MCF 10A (cell line): ENCODE measurements around the gene PLCB1. TPM values are rescaled to one million over a fixed set of nuclear protein-coding genes. Genes with fewer than 3 reads are reported as not detected.

Experiments used
- BruUV-seq: library from RNA; stranded (reverse); fragments of 400-500 nt; replicated peaks from 2 replicates; lab custom pipeline; 2021; lab: Mats Ljungman, UMichigan
- CTCF ChIA-PET: fragments of 300-600 bp; sonication (Branson Sonifier 250); formaldehyde crosslinking; extraction: SDS; loops from one replicate; lab custom pipeline; 2021; ENCODE audit warnings: antibody characterized with exemption, inconsistent platforms; lab: Yijun Ruan, JAX
- POLR2A ChIA-PET: fragments of 300-600, 350-650 bp; sonication (Branson Sonifier 250); formaldehyde crosslinking; extraction: SDS; loops from one replicate; lab custom pipeline; 2020; ENCODE audit warnings: antibody characterized with exemption, inconsistent platforms; lab: Yijun Ruan, JAX
- DNase-seq: peaks from one replicate; pipeline ENCODE4 v3.0.0-alpha.2; 2018; ENCODE audit not compliant: unreplicated experiment
- H3K27ac Mint-ChIP-seq: one replicate; pipeline ENCODE4 v1.8.0; 2022; ENCODE audit warnings: mild to moderate bottlenecking, low read depth, mixed read lengths; ENCODE audit not compliant: unreplicated experiment
- H3K27me3 Mint-ChIP-seq: one replicate; pipeline ENCODE4 v1.8.0; 2022; ENCODE audit warnings: mixed read lengths; ENCODE audit not compliant: insufficient read depth, unreplicated experiment
- H3K36me3 Mint-ChIP-seq: one replicate; pipeline ENCODE4 v1.8.0; 2022; ENCODE audit warnings: mild to moderate bottlenecking, moderate library complexity, mixed read lengths; ENCODE audit not compliant: insufficient read depth, unreplicated experiment
- H3K4me1 Mint-ChIP-seq: one replicate; pipeline ENCODE4 v1.8.0; 2022; ENCODE audit warnings: mixed read lengths; ENCODE audit not compliant: insufficient read depth, unreplicated experiment
- H3K4me3 Mint-ChIP-seq: one replicate; pipeline ENCODE4 v1.8.0; 2022; ENCODE audit warnings: mild to moderate bottlenecking, moderate library complexity, mixed read lengths; ENCODE audit not compliant: unreplicated experiment
- H3K9me3 Mint-ChIP-seq: one replicate; pipeline ENCODE4 v1.8.0; 2022; ENCODE audit warnings: mixed read lengths; ENCODE audit not compliant: unreplicated experiment
- intact Hi-C: fragments of 100-400 bp; cut with micrococcal nuclease; formaldehyde crosslinking; loops from 2 replicates; pipeline ENCODE4 v1.14.1; 2022
- total RNA-seq: library from RNA; stranded (reverse); gene quantifications from 2 replicates; pipeline ENCODE4 v1.2.3, GENCODE V29; 2022
- TF ChIP-seq, protein P1 (sequence below): fragments of 200-600 bp; IDR thresholded peaks from one replicate; pipeline ENCODE4 v1.8.0; 2022; ENCODE audit warnings: antibody characterized with exemption, mild to moderate bottlenecking; ENCODE audit not compliant: unreplicated experiment

PLCB1 gene
- total RNA-seq, 1 experiment from 2014 or later, result 5.9 TPM

DNA sequence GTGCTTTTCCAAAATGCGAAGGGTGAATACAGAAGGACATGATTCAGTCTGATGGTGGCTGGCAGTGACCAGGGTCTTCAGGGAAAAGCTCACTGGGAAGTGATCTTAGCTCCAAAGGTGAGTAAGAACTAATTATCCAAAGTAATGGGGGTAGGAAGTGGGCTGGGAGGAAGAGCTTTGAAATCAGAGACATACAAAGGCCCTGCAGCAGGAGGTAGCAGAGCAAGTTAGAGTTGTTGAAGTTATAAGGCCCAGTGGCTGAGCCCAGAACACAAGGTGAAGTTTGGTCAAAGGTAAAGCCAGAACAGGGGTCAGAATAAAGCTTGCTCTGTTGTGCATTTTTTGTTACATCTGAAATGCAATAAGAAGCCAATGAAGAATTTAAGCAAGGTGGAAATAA is 81.2 kb downstream of the PLCB1 start:
- Mint-ChIP-seq H3K27ac (no peak overlapping the region), H3K36me3 (no peaks in the 10 kb centered on the region), H3K4me3 (no peak overlapping the region), H3K9me3 (no peaks in the 10 kb centered on the region), H3K27me3 (no peaks in the 10 kb centered on the region), H3K4me1 (no peaks in the 10 kb centered on the region)
- POLR2A ChIA-PET, result no interaction called here
- intact Hi-C loops, result no loop called here
- CTCF ChIA-PET, result no interaction called here
- no peak for DNase-seq
- TF ChIP-seq, protein P1, sequence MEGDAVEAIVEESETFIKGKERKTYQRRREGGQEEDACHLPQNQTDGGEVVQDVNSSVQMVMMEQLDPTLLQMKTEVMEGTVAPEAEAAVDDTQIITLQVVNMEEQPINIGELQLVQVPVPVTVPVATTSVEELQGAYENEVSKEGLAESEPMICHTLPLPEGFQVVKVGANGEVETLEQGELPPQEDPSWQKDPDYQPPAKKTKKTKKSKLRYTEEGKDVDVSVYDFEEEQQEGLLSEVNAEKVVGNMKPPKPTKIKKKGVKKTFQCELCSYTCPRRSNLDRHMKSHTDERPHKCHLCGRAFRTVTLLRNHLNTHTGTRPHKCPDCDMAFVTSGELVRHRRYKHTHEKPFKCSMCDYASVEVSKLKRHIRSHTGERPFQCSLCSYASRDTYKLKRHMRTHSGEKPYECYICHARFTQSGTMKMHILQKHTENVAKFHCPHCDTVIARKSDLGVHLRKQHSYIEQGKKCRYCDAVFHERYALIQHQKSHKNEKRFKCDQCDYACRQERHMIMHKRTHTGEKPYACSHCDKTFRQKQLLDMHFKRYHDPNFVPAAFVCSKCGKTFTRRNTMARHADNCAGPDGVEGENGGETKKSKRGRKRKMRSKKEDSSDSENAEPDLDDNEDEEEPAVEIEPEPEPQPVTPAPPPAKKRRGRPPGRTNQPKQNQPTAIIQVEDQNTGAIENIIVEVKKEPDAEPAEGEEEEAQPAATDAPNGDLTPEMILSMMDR, result no peak
- BruUV-seq, result no TSS peak

DNA sequence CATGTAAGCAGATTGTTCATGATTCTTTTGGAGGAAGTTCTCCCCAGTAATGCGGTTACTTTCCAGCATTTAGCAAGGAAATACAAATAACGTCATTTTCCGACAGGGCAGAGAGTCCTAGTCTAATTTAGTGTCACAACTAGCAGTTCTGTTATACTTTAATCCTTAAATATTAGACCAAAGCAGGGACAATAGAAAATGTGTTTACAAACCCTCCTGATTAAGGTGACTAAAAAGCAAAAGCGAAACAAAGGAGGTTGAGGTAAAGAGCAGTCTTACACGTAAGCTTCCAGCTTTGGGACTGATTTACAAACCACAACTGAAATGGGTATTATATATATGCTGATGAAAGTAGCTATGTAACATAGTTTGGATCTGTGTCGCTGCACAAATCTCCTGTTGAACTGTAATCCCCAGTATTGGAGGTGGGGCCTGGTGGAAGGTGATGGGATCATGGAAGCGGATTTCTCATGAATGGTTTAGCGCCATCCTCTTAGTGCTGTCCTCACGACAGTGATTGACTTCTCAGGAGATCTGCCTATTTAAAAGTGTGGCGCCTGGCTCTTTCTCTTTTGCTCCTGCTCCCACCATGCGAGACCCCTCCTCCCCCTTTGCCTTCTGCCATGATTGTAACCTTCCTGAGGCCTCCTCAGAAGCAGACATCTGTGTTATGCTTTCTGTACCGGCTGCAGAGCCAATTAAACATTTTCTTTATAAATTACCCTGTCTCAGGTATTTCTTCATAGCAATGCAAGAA is 81.9 kb downstream of the PLCB1 start:
- intact Hi-C loops, result no loop called here
- ChIA-PET POLR2A (no interaction called here), CTCF (interaction anchor here (0.6 to 1.1 kb wide), 3 partner anchors 33 to 506 kb away, joined by 3 to 4 read pairs (median 3); no protein-coding TSS in a partner anchor)
- no peaks in the 10 kb centered on the region for H3K27me3 Mint-ChIP-seq
- TF ChIP-seq, protein P1, result no peak
- H3K9me3 Mint-ChIP-seq, result no peaks in the 10 kb centered on the region
- H3K4me1 Mint-ChIP-seq, result no peaks in the 10 kb centered on the region
- H3K4me3 Mint-ChIP-seq, result no peak overlapping the region
- H3K27ac Mint-ChIP-seq, result no peak overlapping the region
- BruUV-seq, result no TSS peak
- DNase-seq, result no peak
- H3K36me3 Mint-ChIP-seq, result no peaks in the 10 kb centered on the region

DNA sequence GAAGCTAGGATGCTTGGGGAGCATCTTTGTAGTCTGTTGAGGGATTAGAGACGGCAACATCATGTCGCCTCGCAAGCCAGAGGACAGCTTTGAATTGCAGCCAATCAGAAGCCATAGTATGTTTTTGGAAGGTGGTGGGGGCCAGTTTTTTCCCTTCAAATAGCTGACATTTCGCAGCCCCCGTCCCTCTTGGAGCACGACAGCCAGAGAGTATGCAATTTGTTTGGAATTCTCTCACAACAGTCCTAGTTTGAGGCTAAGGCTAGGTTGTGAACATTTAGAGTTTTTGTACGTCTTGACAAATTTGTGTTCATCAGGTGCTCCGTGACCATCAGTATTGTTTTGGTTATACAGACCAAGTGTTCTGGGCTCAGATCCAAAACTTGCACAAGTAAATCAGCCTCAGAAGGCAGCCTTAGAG is 83.3 kb downstream of the PLCB1 start:
- DNase-seq, result no peak
- H3K36me3 Mint-ChIP-seq, result peaks cover 4% of the 10 kb centered on the region
- intact Hi-C loops, result no loop called here
- POLR2A ChIA-PET, result no interaction called here
- no TSS peak for BruUV-seq
- H3K4me1 Mint-ChIP-seq, result no peaks in the 10 kb centered on the region
- no peak overlapping the region for H3K27ac Mint-ChIP-seq
- no peak overlapping the region for H3K4me3 Mint-ChIP-seq
- H3K27me3 Mint-ChIP-seq, result no peaks in the 10 kb centered on the region
- TF ChIP-seq, protein P1, result no peak
- CTCF ChIA-PET, result interaction anchor here (0.7 to 0.9 kb wide), 4 partner anchors 15 to 506 kb away, joined by 3 to 4 read pairs (median 4); no protein-coding TSS in a partner anchor
- H3K9me3 Mint-ChIP-seq, result no peaks in the 10 kb centered on the region

DNA sequence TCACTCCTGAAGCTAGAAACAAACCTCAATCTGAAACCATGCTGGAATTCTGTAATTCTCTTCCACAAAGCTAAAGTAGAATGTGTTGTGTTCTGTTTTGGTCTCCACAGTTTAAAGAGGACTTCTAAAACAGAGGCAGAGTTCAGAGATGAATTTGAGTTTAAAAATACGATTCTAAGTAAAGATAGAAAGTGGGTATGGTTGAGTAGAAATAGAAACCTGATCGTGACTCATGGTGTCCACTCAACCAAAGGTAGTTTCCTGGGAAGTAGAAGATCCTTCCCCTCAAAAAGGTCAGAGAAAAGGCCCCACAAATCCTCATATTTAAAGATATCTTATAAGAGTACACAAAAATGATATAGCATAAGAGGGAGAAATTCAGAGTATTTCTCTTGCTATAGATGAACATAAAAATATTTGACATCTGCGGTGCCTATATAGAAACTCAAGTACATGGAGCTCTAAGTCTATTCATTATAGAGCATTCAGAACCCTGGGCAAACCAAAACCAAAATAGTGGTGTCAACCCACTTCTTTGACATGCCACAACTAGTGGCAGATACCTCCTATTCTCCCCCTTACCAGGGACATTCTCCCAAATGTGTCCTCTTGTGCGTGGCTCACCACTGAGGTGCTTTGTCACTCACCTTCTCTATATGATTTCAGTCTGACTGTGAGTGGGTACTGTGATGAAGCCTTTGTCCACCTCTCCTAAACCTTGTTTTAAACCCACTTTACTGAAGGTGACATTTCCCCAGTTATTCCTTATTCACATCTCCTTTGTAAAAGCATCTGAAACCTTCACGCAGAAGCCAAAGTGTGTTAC is 84.5 kb downstream of the PLCB1 start:
- POLR2A ChIA-PET, result no interaction called here
- no peak for DNase-seq
- intact Hi-C loops, result no loop called here
- TF ChIP-seq, protein P1, result no peak
- no peak overlapping the region for H3K4me3 Mint-ChIP-seq
- no peak overlapping the region for H3K27ac Mint-ChIP-seq
- H3K4me1 Mint-ChIP-seq, result no peaks in the 10 kb centered on the region
- H3K27me3 Mint-ChIP-seq, result no peaks in the 10 kb centered on the region
- H3K36me3 Mint-ChIP-seq, result peaks cover 7% of the 10 kb centered on the region
- CTCF ChIA-PET, result interaction anchor here (0.5 to 0.6 kb wide), 2 partner anchors 16 to 196 kb away, joined by 3 to 4 read pairs; no protein-coding TSS in a partner anchor
- H3K9me3 Mint-ChIP-seq, result no peaks in the 10 kb centered on the region
- no TSS peak for BruUV-seq
